GM12872 (cell line): Measurements from ENCODE around the gene NDUFB8.

Experiments used
- CTCF ChIP-seq: IDR thresholded peaks from 3 replicates; pipeline ENCODE4 v1.5.1; 2011; ENCODE audit warnings: low read depth, mild to moderate bottlenecking, low read length, moderate library complexity; ENCODE audit not compliant: insufficient read depth

NDUFB8 gene

GRCh38 chr10:100535338-100535714, 5.7 kb upstream of the NDUFB8 start:
- TF ChIP-seq CTCF: no peak

GRCh38 chr10:100534726-100535125, 5.1 kb upstream of the NDUFB8 start:
- TF ChIP-seq CTCF: no peak

GRCh38 chr10:100531761-100532160, 2.1 kb upstream of the NDUFB8 start:
- no peak for TF ChIP-seq CTCF

- TF ChIP-seq CTCF: no peak
These were observed 673 bp downstream of the NDUFB8 start for GRCh38 chr10:100528921-100529474.

- TF ChIP-seq CTCF: no peak
These were observed 1.4 kb downstream of the NDUFB8 start for GRCh38 chr10:100528123-100528886.

GRCh38 chr10:100524638-100525037, 5.0 kb downstream of the NDUFB8 start:
- no peak for TF ChIP-seq CTCF

- TF ChIP-seq CTCF: no peak
These were observed 5.5 kb downstream of the NDUFB8 start for GRCh38 chr10:100524206-100524605.

GRCh38 chr10:100522945-100523344, 6.7 kb downstream of the NDUFB8 start:
- no peak for TF ChIP-seq CTCF
